Loucy (cell line): ENCODE results near the gene KCNA5.

Experiments used
- H2AFZ ChIP-seq: fragments of 200-600 bp; sonication (generic); 2 replicates; pipeline ENCODE4 v1.6.0; 2016; ENCODE audit warnings: antibody characterized with exemption, mild to moderate bottlenecking, low read length, moderate library complexity
- H3F3A ChIP-seq: fragments of 200-600 bp; 2 replicates; pipeline ENCODE4 v1.6.0; 2016; ENCODE audit warnings: antibody characterized with exemption, low read depth, mild to moderate bottlenecking
- H3K27me3 ChIP-seq: fragments of 200-600 bp; sonication (generic); 2 replicates; pipeline ENCODE4 v1.6.1; 2014; ENCODE audit warnings: low read length, mild to moderate bottlenecking; ENCODE audit not compliant: insufficient read depth, poor library complexity, severe bottlenecking
- H3K36me3 ChIP-seq: fragments of 200-600 bp; sonication (generic); 2 replicates; pipeline ENCODE4 v1.6.1; 2016; ENCODE audit warnings: low read length; ENCODE audit not compliant: insufficient read depth
- H3K4me1 ChIP-seq: fragments of 200-600 bp; sonication (generic); 2 replicates; pipeline ENCODE4 v1.5.1; 2014; ENCODE audit warnings: low read length, mild to moderate bottlenecking; ENCODE audit not compliant: insufficient read depth, poor library complexity, severe bottlenecking
- H3K4me2 ChIP-seq: fragments of 200-600 bp; sonication (generic); 2 replicates; pipeline ENCODE4 v1.6.0; 2014; ENCODE audit warnings: antibody characterized with exemption, low read length, low read depth, mild to moderate bottlenecking; ENCODE audit not compliant: poor library complexity, severe bottlenecking
- H3K4me3 ChIP-seq: fragments of 200-600 bp; sonication (generic); 2 replicates; pipeline ENCODE4 v1.5.1; 2014; ENCODE audit warnings: low read length, mild to moderate bottlenecking, mixed read lengths; ENCODE audit not compliant: poor library complexity, severe bottlenecking
- H3K79me2 ChIP-seq: fragments of 200-600 bp; sonication (generic); 2 replicates; pipeline ENCODE4 v1.6.1; 2014; ENCODE audit warnings: low read length; ENCODE audit not compliant: insufficient read depth
- H3K9ac ChIP-seq: fragments of 200-600 bp; sonication (generic); 2 replicates; pipeline ENCODE4 v1.6.0; 2014; ENCODE audit warnings: mild to moderate bottlenecking, low read depth, low read length, moderate library complexity; ENCODE audit not compliant: poor library complexity, severe bottlenecking
- H3K9me2 ChIP-seq: fragments of 200-600 bp; sonication (generic); replicated peaks from 2 replicates; pipeline ENCODE4 v1.6.1; 2016; ENCODE audit warnings: low read depth, low read length, mixed read lengths
- H3K9me3 ChIP-seq: fragments of 200-600 bp; sonication (generic); 2 replicates; pipeline ENCODE4 v1.6.1; 2014; ENCODE audit warnings: mild to moderate bottlenecking, antibody characterized with exemption, low read length, low read depth; ENCODE audit not compliant: insufficient read depth
- H4K20me1 ChIP-seq: fragments of 200-600 bp; sonication (generic); 2 replicates; pipeline ENCODE4 v1.6.0; 2014; ENCODE audit warnings: antibody characterized with exemption, low read length, mild to moderate bottlenecking; ENCODE audit not compliant: insufficient read depth, poor library complexity, severe bottlenecking
- CTCF ChIP-seq: fragments of 200-600 bp; sonication (generic); conservative IDR thresholded peaks from 2 replicates; pipeline ENCODE4 v1.5.1; 2014; ENCODE audit warnings: mild to moderate bottlenecking, antibody characterized with exemption, low read length
- EZH2phosphoT487 ChIP-seq: fragments of 200-600 bp; IDR thresholded peaks from 2 replicates; pipeline ENCODE4 v1.6.1; 2018; ENCODE audit warnings: antibody characterized with exemption, mild to moderate bottlenecking, moderate library complexity, borderline replicate concordance

The KCNA5 gene

GRCh38 chr12:5087831-5088554 is 44.3 kb downstream of the KCNA5 start:
- Histone ChIP-seq H3K9ac (no peak overlapping the region), H4K20me1 (no peaks in the 10 kb centered on the region), H3K27me3 (no peaks in the 10 kb centered on the region), H3K4me1 (no peaks in the 10 kb centered on the region), H3K4me3 (no peak overlapping the region), H3K9me3 (no peaks in the 10 kb centered on the region), H3K9me2 (no peaks in the 10 kb centered on the region), H3K79me2 (no peaks in the 10 kb centered on the region), H3K4me2 (no peak overlapping the region), H3F3A (no peaks in the 10 kb centered on the region), H3K36me3 (no peaks in the 10 kb centered on the region), H2AFZ (no peak overlapping the region)
- TF ChIP-seq CTCF: no peak
- TF ChIP-seq EZH2phosphoT487: no peak

- Histone ChIP-seq H3K4me1 (no peaks in the 10 kb centered on the region), H3K4me2 (no peak overlapping the region), H4K20me1 (no peaks in the 10 kb centered on the region), H3K9me2 (no peaks in the 10 kb centered on the region), H3K27me3 (no peaks in the 10 kb centered on the region), H3K4me3 (no peak overlapping the region), H2AFZ (no peak overlapping the region), H3K9ac (no peak overlapping the region), H3K79me2 (no peaks in the 10 kb centered on the region), H3K9me3 (no peaks in the 10 kb centered on the region), H3F3A (no peaks in the 10 kb centered on the region), H3K36me3 (no peaks in the 10 kb centered on the region)
- TF ChIP-seq EZH2phosphoT487: no peak
- no peak for TF ChIP-seq CTCF
Measured at GRCh38 chr12:5088586-5089264, 45.0 kb downstream of the KCNA5 start.

- Histone ChIP-seq H3K79me2 (no peaks in the 10 kb centered on the region), H3K9me3 (no peaks in the 10 kb centered on the region), H3K4me1 (no peaks in the 10 kb centered on the region), H3K36me3 (no peaks in the 10 kb centered on the region), H3F3A (no peaks in the 10 kb centered on the region), H3K27me3 (no peaks in the 10 kb centered on the region), H3K9me2 (no peaks in the 10 kb centered on the region), H4K20me1 (no peaks in the 10 kb centered on the region), H2AFZ (no peak overlapping the region), H3K4me2 (no peak overlapping the region), H3K4me3 (no peak overlapping the region), H3K9ac (no peak overlapping the region)
- TF ChIP-seq CTCF (no peak), EZH2phosphoT487 (no peak)
Measured at GRCh38 chr12:5094551-5094950, 50.9 kb downstream of the KCNA5 start.
